HEK293 (cell line): Measurements from ENCODE around the gene PRKCE.

ENCODE experiments used
- ATF2 ChIP-seq: fragments of 450-650 bp; formaldehyde crosslinking; IDR thresholded peaks from 2 replicates; pipeline ENCODE4 v1.5.1; 2016; ENCODE audit warnings: missing biosample characterization, missing genetic modification characterization, low read depth
- CTCF ChIP-seq: fragments of 450-650 bp; formaldehyde crosslinking; IDR thresholded peaks from 2 replicates; pipeline ENCODE4 v1.5.1; 2016; ENCODE audit warnings: missing biosample characterization, missing genetic modification characterization
- GLIS2 ChIP-seq: fragments of 450-650 bp; formaldehyde crosslinking; IDR thresholded peaks from 2 replicates; pipeline ENCODE4 v1.5.1; 2016; ENCODE audit warnings: missing biosample characterization, missing genetic modification characterization
- MYNN ChIP-seq: fragments of 450-650 bp; formaldehyde crosslinking; IDR thresholded peaks from 2 replicates; pipeline ENCODE4 v1.5.1; 2016; ENCODE audit warnings: missing biosample characterization, missing genetic modification characterization, borderline replicate concordance
- ZFP37 ChIP-seq: fragments of 450-650 bp; formaldehyde crosslinking; IDR thresholded peaks from 2 replicates; pipeline ENCODE4 v1.5.1; 2016; ENCODE audit warnings: missing biosample characterization, missing genetic modification characterization
- ZFP41 ChIP-seq: fragments of 450-650 bp; formaldehyde crosslinking; IDR thresholded peaks from 2 replicates; pipeline ENCODE4 v1.5.1; 2016; ENCODE audit warnings: missing biosample characterization, missing genetic modification characterization, borderline replicate concordance
- ZNF23 ChIP-seq: fragments of 450-650 bp; formaldehyde crosslinking; IDR thresholded peaks from 2 replicates; pipeline ENCODE4 v1.5.1; 2016; ENCODE audit warnings: missing biosample characterization, missing genetic modification characterization, borderline replicate concordance
- ZSCAN5A ChIP-seq: fragments of 450-650 bp; formaldehyde crosslinking; IDR thresholded peaks from 2 replicates; pipeline ENCODE4 v1.5.1; 2016; ENCODE audit warnings: missing biosample characterization, missing genetic modification characterization

- TF ChIP-seq ZFP41 (tag by site-specific recombination) (no peak), CTCF (tag by site-specific recombination) (no peak), ZSCAN5A (tag by site-specific recombination) (no peak), MYNN (tag by site-specific recombination) (no peak), ZFP37 (tag by site-specific recombination) (no peak), ZNF23 (tag by site-specific recombination) (no peak), ATF2 (tag by site-specific recombination) (no peak), GLIS2 (no peak)
Measured at GRCh38 chr2:45782986-45783385, 131.5 kb downstream of the PRKCE start.
